PC-3 (cell line): ENCODE results near the gene ZNF687. TPM values are rescaled to one million over a fixed set of nuclear protein-coding genes. Genes with fewer than 3 reads are reported as not detected.

Experiments used
- ATAC-seq: fragments of 200-7000 bp; cut with Tn5 transposase; 2 replicates; pipeline ENCODE4 v1.9.1; 2020; ENCODE audit warnings: mild to moderate bottlenecking, moderate library complexity
- BruUV-seq: library from RNA; stranded (reverse); fragments of 400-500 nt; replicated peaks from 2 replicates; lab custom pipeline; 2021; lab: Mats Ljungman, UMichigan
- CTCF ChIA-PET: fragments of 300-600 bp; sonication (Branson Sonifier 250); formaldehyde crosslinking; loops from one replicate; lab custom pipeline; 2022; ENCODE audit warnings: antibody characterized with exemption; lab: Charles Lee
- POLR2A ChIA-PET: fragments of 300-600 bp; sonication (Branson Sonifier 250); formaldehyde crosslinking; loops from one replicate; lab custom pipeline; 2022; ENCODE audit warnings: antibody characterized with exemption; ENCODE audit not compliant: unreplicated experiment; lab: Charles Lee
- DNase-seq: peaks from one replicate; pipeline ENCODE4 v3.0.0-alpha.2; 2015
- H2AFZ ChIP-seq: fragments of 300-600 bp; sonication (generic); 2 replicates; pipeline ENCODE4 v1.6.0; 2016; ENCODE audit warnings: antibody characterized with exemption, low read length
- H3F3A ChIP-seq: fragments of 300-600 bp; sonication (generic); one replicate; pipeline ENCODE4 v1.6.0; 2017; ENCODE audit warnings: antibody characterized with exemption, low read length, control low read depth, mild to moderate bottlenecking; ENCODE audit not compliant: unreplicated experiment
- H3K27ac ChIP-seq: fragments of 300-600 bp; sonication (generic); 2 replicates; pipeline ENCODE4 v1.5.1; 2016; ENCODE audit warnings: mild to moderate bottlenecking, low read length
- H3K27me3 ChIP-seq: fragments of 300-600 bp; sonication (generic); 2 replicates; pipeline ENCODE4 v1.6.1; 2016; ENCODE audit warnings: low read length, mixed read lengths
- H3K36me3 ChIP-seq: fragments of 300-600 bp; sonication (generic); 2 replicates; pipeline ENCODE4 v1.6.1; 2016; ENCODE audit warnings: low read depth, mixed run types, low read length, mixed read lengths
- H3K4me1 ChIP-seq: fragments of 300-600 bp; sonication (generic); 2 replicates; pipeline ENCODE4 v1.5.1; 2016; ENCODE audit warnings: low read length; ENCODE audit not compliant: insufficient read depth
- H3K4me2 ChIP-seq: fragments of 300-600 bp; sonication (generic); 2 replicates; pipeline ENCODE4 v1.6.0; 2016; ENCODE audit warnings: low read length
- H3K4me3 ChIP-seq: fragments of 300-600 bp; sonication (generic); 2 replicates; pipeline ENCODE4 v1.5.1; 2016; ENCODE audit warnings: mild to moderate bottlenecking, low read length, mixed read lengths
- H3K79me2 ChIP-seq: fragments of 300-600 bp; sonication (generic); 2 replicates; pipeline ENCODE4 v1.6.1; 2017; ENCODE audit warnings: low read length, mixed read lengths
- H3K9ac ChIP-seq: fragments of 300-600 bp; sonication (generic); 2 replicates; pipeline ENCODE4 v1.6.0; 2016; ENCODE audit warnings: mild to moderate bottlenecking, low read length
- H3K9me2 ChIP-seq: fragments of 300-600 bp; sonication (generic); replicated peaks from 2 replicates; pipeline ENCODE4 v1.6.1; 2016; ENCODE audit warnings: mixed run types, low read length, mixed read lengths
- H3K9me3 ChIP-seq: fragments of 300-600 bp; sonication (generic); 2 replicates; pipeline ENCODE4 v1.6.1; 2016; ENCODE audit warnings: low read length, mixed read lengths
- H4K20me1 ChIP-seq: fragments of 300-600 bp; sonication (generic); 2 replicates; pipeline ENCODE4 v1.6.1; 2016; ENCODE audit warnings: low read length, mixed read lengths
- CTCF ChIP-seq: fragments of 300-600 bp; sonication (generic); conservative IDR thresholded peaks from 2 replicates; pipeline ENCODE4 v1.5.1; 2017; ENCODE audit warnings: antibody characterized with exemption, low read depth, mild to moderate bottlenecking, low read length
- EZH2 ChIP-seq: fragments of 300-600 bp; sonication (generic); IDR thresholded peaks from one replicate; pipeline ENCODE4 v1.6.1; 2017; ENCODE audit warnings: antibody characterized with exemption, mild to moderate bottlenecking, low read length; ENCODE audit not compliant: unreplicated experiment
- EZH2phosphoT487 ChIP-seq: fragments of 300-600 bp; sonication (generic); IDR thresholded peaks from 2 replicates; pipeline ENCODE4 v1.6.1; 2018; ENCODE audit warnings: mild to moderate bottlenecking, antibody characterized with exemption, low read length, borderline replicate concordance
- intact Hi-C: fragments of 100-400 bp; cut with micrococcal nuclease; formaldehyde crosslinking; loops from 2 replicates; pipeline ENCODE4 v1.9.0; 2023
- total RNA-seq: library from RNA; depleted of rRNA; stranded (reverse); fragments of >200 nt; gene quantifications from 2 replicates; pipeline ENCODE4 v1.2.3, GENCODE V29; 2014

The ZNF687 gene
- total RNA-seq, 1 experiment from 2014 or later = 24.6 TPM

- no peak for TF ChIP-seq EZH2phosphoT487
- TF ChIP-seq CTCF = no peak
- H3K79me2 ChIP-seq = peaks cover 24% of the 10 kb centered on the region
- peak overlapping the region; percentile 92 for H2AFZ ChIP-seq
- peak overlapping the region; percentile 72 for H3K4me3 ChIP-seq
- TSS peak; percentile 95 for BruUV-seq
- DNase-seq (peak; percentile 99), ATAC-seq (peak; percentile 51)
- peaks cover 16% of the 10 kb centered on the region for H3K4me1 ChIP-seq
- POLR2A ChIA-PET = interaction anchor here (0.6 to 0.8 kb wide), 7 partner anchors 19 to 730 kb away, joined by 4 to 10 read pairs (median 6); no protein-coding TSS in a partner anchor
- peaks cover 3% of the 10 kb centered on the region; the same call in 1 of the 2 replicates for H3K36me3 ChIP-seq
- no peaks in the 10 kb centered on the region for H4K20me1 ChIP-seq
- CTCF ChIA-PET = interaction anchor here (0.5 to 1.3 kb wide), 9 partner anchors 20 to 555 kb away, joined by 3 to 10 read pairs (median 4); partner anchors contain the start of gene PSMD4
- peak overlapping the region; percentile 88 for H3K27ac ChIP-seq
- no peaks in the 10 kb centered on the region for H3F3A ChIP-seq
- no peaks in the 10 kb centered on the region for H3K9me3 ChIP-seq
- H3K27me3 ChIP-seq = no peaks in the 10 kb centered on the region
- peak overlapping the region; percentile 89 for H3K4me2 ChIP-seq
- intact Hi-C loops = loop anchor here (1.0 to 5.0 kb wide), 2 partner anchors 61 to 85 kb away; no protein-coding TSS in a partner anchor
- peak overlapping the region; percentile 83 for H3K9ac ChIP-seq
- H3K9me2 ChIP-seq = no peaks in the 10 kb centered on the region
Measured at GRCh38 chr1:151281225-151281968, 702 bp upstream of the ZNF687 start.

- POLR2A ChIA-PET = interaction anchor here (0.5 to 1.0 kb wide), 3 partner anchors 28 to 168 kb away, joined by 3 to 5 read pairs (median 5); partner anchors contain the start of genes PSMD4 and VPS72
Measured at GRCh38 chr1:151282883-151283725, 1.0 kb downstream of the ZNF687 start.

More at GRCh38 chr1:151282883-151283725, 1.0 kb downstream of the ZNF687 start:
- DNase-seq = peak; percentile 23
- BruUV-seq = no TSS peak
- Histone ChIP-seq H3K27ac (peak overlapping the region; percentile 63), H3K36me3 (peaks cover 18% of the 10 kb centered on the region; the same call in 1 of the 2 replicates), H3K27me3 (no peaks in the 10 kb centered on the region), H4K20me1 (no peaks in the 10 kb centered on the region), H3K9me2 (no peaks in the 10 kb centered on the region), H3F3A (no peaks in the 10 kb centered on the region), H3K9ac (peak overlapping the region; percentile 83), H3K79me2 (peaks cover 24% of the 10 kb centered on the region), H3K4me3 (peak overlapping the region; percentile 72), H2AFZ (peak overlapping the region; percentile 82), H3K9me3 (no peaks in the 10 kb centered on the region), H3K4me2 (peak overlapping the region; percentile 89), H3K4me1 (peaks cover 16% of the 10 kb centered on the region)
- intact Hi-C loops = loop anchor here (1.0 to 5.0 kb wide), 4 partner anchors 28 to 116 kb away; partner anchors contain the start of genes PI4KB and PSMB4
- ATAC-seq = peak; percentile 1
- CTCF ChIA-PET = interaction anchor here (0.6 kb wide), 1 partner anchor 48 kb away, joined by 3 read pairs; no protein-coding TSS in a partner anchor
- TF ChIP-seq EZH2 = no peak
- no peak for TF ChIP-seq CTCF
- no peak for TF ChIP-seq EZH2phosphoT487
